Superior temporal gyrus (tissue), 1 donor: ENCODE results near the gene SCN5A.

ENCODE experiments used
- DNase-seq: peaks from one replicate; pipeline ENCODE4 v3.0.0-alpha.2; 2016; ENCODE audit errors: extremely low spot score

Gene SCN5A

DNA sequence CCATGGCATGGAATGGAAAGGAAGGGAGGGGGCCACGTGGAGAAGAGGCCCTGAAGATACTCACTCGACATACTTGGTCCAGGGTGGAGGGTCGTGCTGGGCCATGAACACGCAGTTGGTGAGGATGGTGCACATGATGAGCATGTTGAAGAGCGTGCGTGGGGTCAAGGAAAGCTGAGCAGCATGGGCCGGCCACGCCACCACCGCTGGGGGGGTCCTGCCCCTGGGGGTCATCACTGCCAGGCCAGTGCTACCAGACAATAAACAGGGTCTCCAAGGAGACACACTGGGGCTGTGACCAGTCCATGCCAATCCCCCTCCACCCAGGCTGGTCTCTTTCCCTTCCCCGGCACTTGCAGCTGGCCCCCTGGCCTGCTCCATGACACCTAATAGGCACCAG lies 27.2 kb downstream of the SCN5A start:
- DNase-seq: no peak

DNA sequence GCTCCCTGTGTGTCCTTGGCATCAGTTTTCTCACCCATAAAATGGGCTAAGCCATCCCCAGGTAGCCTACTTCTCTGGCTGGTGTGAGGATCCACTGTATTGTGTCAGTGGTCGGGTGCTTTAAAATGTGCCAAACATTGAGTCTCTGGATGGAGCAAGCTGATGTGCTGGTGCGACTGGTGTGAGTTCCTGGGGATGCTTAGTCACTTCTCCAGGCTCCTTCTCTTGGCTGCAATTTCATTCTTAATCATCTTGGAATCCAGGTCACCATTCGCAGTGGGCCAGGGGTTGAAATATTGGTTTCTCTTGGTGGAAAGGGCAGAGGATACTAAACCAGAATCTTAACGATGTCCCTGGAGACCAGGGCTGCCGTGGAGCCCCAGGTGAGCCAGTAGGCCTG lies 29.3 kb downstream of the SCN5A start:
- DNase-seq: no peak

DNA sequence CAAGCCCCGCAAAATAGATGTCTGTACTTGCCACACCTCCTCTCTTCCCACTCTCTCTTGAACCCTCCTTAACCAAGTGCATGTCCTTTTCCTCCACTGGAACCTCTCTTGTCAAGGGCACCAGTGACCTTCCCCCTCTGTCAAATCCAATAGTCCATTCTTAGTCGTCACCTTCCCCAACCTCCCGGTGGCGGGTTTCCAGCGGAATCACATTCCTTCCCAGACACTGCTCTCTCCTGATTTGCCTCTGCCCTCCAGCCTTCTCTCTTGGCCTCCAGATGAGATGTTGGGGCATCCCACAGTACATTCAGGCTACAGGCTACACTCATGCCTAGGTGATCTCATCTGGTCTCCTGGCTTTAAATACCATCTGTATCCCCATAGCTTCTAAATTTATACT lies 31.1 kb downstream of the SCN5A start:
- DNase-seq: no peak

DNA sequence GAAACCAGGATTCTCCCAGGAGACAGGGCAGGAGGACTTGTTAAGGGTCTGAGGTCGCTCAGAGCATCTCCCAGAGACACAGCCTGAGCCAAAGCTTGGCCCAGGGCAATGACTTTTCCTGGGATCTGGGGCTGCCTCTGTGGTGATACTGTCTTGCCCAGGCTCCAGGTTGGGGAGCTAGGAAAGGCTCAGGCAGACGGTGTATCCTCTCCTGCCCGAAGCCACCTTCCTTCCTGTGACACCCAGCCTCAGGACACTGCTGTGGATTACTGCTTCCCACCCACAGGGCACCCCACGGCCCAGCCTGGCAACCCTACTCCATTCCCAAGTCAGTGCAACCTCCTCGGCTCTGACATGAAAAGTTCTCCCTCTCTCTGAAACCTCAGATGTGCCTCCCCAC lies 31.9 kb downstream of the SCN5A start:
- DNase-seq: no peak

DNA sequence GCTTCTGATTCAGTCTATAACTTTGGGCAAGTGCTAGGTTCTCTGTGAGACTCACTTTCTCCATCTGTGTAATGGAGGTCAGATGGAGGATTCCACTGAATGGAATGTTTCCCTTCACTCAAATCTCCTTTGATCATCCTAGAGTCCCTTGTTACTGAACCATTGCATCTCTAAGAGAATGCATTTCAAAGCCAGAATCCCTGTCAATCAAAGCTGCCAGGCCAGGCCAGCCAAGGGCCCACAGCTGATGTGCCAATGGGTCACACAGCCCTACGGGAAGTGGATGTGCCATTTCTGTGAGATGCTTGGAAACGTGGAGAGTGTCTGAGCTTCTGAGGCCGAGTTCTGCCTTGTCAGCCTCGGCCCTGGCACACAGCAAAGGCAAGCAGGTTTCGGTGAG lies 32.4 kb downstream of the SCN5A start:
- DNase-seq: no peak

DNA sequence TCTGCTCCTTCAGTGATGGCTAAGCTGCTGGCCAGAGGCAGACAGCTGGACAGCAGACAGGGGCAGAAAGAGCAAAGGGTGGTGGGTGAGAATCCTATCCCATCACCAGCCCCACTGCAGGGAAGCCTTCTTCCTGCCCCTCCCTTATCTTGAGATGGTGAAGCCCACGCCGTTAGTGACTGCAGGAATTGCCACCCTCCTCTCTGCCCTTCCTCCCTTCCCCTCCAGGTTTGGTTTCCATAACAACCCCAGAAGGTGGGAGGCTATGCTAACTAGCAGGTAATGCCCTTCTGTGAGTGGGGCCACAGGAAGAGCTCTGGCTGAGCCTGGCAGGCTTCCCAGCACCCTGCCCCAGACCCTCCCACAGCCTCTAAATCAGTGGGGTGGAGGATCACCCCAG lies 32.8 kb downstream of the SCN5A start:
- no peak for DNase-seq

DNA sequence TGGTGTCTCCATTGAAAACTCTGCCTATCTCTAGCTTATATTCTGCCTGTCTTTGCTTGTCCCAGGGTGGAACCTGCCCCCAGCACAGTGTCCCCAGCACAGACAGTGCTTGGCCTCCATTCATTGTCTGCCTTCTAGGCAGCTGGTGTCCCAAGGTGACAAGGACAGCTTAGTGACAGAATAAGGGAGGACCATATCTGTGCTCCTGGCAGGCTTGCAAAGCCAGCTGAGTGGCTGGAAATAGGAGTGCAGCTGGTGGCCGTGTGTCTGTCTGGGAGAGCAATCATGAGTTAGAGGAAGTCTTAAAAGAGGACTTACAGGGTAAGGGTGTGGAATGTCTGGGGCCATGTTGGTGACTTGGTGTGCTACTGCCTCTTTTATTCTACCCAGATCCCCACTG lies 33.4 kb downstream of the SCN5A start:
- DNase-seq: no peak

DNA sequence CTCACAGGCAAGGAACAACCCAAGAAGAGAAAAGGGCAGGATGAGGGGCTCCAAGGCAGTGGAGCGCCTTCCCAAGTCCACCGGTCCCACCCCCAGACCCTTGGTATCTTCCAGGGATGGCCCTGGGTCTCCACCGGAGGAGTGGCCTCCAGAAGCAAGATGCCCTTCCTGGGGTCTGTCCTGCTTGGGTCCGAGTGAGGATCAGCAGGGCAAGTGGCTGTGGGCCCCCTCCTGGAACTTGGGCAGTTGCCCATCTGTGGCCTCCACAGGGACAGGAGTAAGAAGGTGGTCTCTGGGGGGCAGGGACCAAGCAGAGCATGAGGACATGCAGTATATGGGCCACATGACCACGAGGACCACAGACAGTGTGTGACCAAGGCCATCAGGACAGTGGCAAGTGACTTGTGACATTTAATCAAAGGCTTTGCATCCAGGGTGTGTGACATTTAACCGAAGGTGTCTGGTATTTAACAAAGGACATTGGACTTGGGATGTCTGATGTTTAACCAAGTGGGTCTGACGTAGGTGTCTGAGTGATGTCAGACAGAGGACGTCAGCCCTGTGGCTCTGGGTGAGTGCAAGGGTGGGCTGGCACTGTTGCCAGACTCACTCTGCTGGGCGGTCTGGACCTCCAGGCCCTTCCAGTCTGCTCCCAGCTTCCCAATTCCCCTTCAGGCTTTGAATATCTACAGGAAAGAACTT lies 34.7 kb downstream of the SCN5A start:
- DNase-seq: no peak

DNA sequence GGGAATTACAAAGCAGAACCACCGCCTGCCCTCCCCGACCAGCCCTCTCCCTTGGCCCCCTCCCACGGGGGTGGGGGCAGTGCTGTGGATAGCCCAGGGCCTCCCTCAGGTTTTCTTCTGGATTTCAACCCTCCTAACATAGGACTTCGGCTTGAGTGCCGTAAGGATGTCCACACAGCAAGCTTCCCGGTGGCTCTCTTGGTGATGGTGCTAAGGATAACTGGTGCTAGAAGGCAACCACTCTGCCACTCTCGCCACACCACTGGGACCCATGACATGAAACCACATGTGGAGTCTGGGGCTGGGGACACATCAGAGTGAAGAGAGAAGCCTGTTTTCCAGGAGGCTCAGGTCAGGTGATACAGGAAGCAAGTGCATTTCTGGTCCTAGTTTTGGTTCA lies 35.4 kb downstream of the SCN5A start:
- DNase-seq: no peak

DNA sequence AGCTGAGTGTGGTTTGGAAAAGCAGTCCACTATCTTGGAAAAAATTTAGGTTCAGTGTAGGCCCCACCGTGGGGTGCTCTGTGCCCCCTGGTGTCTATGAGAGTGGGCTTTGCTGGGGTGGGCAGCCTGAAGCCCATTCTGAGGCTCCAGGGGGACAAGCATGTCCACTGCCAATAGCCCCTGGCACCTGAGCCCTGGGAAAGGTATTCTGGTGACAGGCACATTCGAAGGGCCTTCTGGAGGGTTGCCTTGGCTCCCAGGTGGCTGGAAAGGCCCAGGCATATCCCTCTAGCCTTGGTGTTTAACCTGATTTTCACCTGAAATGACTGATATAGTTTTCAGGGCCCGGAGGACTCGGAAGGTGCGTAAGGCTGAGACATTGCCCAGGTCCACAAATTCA lies 36.1 kb downstream of the SCN5A start:
- DNase-seq: no peak

DNA sequence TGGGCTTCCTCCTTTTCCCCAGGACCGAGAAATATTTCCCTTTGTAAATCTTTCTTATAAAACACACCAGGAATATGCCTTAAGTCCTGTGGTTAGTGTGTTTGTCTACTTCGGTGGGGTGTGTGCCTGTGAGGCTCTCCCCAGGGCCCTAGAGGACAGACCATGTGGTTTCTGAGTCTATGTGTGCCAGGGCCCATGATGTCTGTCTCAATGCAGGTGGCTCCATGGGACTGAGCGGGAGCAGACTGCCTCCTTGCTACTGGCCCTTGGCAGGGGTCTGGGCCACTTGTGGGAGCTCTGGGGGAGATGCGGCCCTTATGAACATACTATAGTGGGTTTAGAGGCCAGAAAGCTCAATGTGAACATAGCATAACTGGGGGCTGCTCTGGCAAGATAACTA lies 37.6 kb downstream of the SCN5A start:
- DNase-seq: no peak

DNA sequence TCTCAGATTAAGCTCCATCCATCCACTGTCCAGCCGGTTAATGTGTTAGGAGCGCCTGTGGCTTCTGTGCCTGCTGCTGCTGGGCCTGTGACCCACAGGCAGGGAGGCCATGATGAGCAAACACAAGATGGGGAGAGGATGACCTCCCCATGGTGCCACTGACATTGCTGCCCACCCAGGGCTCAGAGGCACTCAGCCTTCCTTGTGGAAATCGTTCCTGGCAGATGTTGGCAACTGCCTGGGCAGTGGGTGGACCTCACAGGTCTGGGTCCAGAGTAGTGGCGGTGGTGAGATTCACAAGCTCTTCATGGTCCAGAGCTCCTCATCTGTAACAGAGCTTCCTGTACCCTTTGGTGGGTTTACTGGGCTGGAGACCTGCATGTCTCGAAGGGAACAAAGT lies 38.6 kb downstream of the SCN5A start:
- no peak for DNase-seq

DNA sequence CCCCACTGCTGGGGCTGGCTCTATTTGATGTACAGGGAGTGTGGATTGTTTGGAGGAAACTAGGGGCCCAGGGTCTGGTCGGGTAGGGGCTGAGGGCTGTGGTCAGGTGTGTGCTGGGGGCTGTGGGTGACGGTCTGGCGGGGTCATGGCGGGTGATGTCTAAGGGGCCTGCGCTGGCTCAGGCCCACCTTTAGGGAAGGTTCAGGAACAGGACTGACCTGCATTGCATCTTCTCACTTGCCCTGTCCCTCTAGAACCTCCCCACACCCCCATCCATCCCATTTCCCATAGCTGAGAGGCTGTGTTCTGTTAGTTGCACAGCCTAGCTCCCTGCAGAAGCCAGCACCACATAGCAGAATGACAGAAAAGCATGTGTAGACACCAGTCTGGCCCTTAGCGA lies 39.1 kb downstream of the SCN5A start:
- no peak for DNase-seq

DNA sequence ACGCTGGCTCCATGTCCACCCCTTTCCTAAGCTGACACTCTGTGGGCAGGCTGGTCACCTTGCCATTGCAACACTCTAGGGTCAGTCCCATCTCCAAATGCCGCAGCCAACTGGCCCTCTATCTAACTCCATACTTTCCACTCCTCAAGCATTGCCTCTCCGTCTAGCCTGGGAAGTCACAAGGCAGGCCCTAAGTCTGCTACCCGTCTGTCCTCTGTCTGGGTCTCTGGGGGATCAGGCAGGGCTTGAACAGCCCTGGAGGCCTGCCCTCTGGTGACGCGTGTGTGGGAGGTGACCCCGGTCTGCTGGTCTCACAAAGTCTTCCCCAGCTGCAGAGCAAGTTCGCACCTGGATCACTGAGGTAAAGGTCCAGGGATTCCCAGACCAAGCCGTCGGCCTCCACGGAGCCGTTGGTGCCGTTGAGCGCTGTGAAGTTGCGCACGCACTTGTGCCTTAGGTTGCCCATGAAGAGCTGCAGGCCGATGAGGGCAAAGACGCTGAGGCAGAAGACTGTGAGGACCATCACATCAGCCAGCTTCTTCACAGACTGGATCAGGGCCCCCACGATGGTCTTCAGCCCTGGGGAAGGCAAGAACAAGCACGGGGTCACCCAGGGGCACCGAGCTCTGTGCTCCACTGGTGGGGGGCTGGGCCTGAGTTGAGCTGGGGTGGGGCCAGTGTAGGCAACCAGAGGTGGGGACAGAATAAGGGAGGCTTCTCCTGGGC lies 39.9 kb downstream of the SCN5A start:
- no peak for DNase-seq

DNA sequence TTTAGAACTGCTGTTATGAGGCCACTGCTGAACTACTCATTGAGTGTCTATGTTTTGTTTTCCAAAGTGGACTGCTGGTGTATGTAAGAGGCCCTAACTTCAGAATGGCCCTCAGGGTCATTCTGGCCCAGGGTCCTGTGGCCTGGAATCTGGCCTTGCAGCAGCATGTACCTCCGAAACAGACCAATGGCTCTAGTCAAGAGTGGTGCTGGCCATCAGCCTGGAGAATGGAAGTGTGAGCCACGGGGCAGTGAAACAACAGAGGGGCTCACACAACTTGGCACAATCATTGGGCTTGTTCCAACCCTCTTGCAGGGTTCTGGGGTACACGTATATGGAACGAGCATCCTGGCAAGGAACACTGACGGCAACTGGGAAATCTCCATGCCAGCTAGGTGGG lies 40.5 kb downstream of the SCN5A start:
- DNase-seq: no peak

DNA sequence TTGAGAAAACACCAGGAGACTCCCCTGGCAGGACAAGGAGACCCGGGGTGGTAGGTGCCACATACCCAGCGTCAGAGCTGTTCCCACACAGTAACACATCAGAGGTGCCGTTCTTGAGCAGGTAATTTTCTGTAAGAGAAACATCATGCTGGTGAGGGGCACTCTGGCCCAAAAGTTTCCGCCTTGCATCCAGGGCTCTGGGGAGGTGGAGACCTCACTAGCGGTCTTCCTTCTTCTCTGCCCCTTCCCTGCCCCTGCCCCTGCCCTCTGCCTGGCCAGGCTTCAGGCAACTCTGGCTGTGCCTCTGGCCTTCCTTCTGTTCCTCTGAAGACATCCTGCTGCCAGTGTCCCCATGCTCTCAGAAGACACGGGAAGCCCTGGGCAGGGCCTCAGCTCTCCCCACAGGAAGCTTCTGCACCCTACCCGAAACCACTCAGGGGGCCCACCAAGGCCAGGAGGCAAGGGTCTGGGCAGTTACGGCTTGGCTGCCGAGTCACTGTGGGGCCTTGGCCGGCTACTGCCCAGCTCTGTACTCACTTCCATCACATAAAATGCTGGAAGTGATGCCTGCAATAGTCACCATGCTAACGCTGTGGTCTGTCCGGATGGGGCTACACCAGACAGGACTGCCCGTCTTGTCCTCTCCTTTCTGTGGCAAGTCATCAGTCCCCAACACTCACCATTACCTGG lies 41.3 kb downstream of the SCN5A start:
- DNase-seq: no peak

DNA sequence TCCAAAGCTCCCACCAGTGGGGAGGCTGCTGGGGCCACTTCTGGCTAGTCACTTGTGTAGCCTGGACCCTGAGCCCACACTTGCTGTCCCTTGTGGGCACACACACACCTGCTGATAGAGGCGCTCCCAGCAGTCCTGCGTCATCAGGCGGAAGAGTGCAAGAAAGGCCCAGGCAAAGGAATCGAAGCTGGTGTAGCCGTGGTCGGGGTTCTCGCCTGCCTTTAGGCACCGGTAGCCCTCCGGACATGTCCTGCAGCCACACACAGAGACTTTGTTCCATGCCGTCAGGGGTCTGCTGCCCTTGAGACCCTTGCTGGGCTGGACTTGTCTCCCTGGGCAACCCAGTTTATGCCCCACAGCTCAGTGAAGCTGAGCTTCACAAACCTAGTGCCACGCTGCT lies 42.9 kb downstream of the SCN5A start:
- DNase-seq: no peak

DNA sequence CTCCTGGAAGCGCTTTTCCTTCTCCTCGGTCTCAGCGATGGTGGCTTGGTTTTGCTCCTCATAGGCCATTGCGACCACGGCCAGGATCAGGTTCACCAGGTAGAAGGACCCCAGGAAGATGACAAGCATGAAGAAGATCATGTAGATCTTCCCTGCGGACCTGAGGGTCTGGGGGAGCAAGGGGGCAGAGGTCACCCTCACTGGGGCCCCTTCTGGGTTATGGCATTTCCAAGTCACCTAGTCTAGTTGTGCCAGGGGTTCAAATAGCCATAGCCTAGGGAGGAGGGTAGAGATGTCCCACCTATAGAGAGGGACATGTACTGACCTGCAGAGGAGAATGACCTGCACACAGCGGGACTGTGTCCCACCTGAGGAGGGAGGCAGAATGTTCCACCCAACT lies 43.5 kb downstream of the SCN5A start:
- DNase-seq: no peak

DNA sequence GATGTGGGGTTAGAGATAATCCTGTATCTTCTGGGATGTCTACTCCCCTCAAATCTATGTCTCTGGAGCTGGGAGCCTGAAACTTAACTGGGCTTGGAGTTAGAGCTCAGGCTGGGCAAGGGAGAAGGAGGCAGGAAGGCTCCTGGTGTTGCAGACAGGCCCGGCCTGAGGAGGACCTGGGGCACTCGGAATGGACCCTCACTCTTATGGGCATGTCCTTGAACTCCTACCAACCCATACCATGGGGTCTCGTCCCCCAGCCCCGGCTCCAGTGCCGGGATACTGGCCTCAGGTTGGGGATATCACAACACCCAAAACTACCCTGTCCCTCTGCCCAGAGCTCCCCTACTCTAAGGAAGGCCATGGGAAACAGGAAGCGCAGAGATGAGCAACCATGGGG lies 45.2 kb downstream of the SCN5A start:
- DNase-seq: no peak

DNA sequence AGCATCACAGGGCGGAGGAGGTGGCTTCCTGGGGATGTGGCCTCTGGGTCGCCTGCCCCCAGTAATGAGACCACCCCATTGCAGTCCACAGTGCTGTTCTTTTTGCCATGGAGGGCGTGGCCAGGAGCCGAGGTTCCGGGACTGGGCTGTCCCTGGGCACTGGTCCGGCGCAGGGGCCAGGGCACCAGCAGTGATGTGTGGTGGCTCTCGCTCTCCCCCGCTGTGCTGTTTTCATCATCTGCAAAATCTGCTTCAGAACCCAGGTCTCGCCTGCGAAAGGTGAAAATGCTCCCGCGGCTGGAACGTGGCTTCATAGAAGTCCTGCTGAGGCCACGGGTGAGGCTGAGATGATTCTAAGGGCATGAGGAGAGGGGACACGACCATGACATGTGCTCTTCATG lies 45.8 kb downstream of the SCN5A start:
- DNase-seq: no peak

DNA sequence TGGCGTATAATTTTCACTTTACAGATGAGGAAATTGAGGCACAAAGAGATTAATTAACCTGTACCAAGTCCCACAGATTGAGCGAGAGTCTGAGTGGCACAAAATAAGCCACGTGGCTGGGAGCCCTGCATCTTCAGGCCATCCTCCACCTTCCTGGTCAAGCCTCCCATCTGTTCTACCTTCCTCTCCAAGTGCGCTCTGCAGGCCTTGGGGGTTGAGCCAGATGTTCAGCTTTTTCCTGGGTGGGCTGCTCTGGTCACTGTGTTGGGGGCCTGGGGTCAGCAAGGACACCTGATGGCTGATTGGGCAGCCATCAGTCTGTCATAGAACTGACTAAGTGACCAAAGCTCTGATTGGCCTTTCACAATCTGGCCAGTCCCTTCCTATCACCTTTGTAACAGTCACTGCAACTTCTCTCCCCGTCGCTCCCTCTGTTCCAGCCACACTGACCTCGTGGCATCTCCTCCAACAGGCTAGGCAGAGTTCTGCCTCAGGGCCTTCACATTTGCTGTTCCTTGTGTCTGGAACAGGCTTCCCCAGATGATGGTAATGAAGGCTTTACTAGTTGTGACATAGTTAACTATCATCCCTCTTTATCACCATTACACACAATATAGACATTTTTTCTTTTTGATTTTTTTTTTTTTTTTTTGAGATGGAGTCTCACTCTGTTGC lies 46.8 kb downstream of the SCN5A start:
- DNase-seq: no peak

DNA sequence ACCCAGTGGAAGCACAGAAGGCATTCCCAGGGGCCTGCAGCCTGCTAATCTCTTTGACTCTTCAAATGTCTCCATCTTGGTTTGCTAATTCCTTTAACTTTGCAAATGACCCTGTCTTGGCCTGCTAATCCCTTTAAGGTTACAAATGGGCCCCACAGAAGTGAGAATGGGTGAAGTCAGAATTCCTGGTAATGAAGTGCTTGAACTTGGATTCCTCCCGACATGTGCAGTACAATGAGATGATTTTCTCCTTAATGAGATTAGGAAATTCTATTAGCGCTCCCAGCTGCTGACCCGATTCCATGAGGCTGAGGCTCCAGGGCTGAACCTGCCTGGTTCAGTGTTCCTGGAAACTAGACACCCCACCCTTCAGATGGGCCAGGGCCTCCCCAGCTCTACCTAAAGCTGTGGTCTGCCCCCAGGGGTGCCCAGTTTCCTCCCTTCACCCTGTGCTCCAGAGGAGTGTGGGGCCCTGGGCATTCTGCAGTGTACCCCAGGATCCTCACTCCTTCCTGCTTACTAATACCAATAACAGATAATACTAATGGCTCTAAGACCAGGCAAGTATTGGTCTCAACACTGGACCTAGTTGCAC lies 47.4 kb downstream of the SCN5A start:
- DNase-seq: no peak
